GM13977 (cell line): ENCODE data around the gene SYT17.
A peak's percentile ranks its signal among the peaks of the same experiment; 100 is the strongest.

Source experiments
- DNase-seq: peaks from one replicate; pipeline ENCODE4 v3.0.0; 2012; ENCODE audit warnings: low spot score
- in situ Hi-C: fragments of 300-500 bp; cut with MboI; formaldehyde crosslinking; loops from one replicate; pipeline ENCODE4 v1.12.0; 2022; ENCODE audit warnings: low sequenced_read_pairs, low pct_unique_long_range_greater_than_20kb, mixed read lengths, inconsistent platforms; ENCODE audit not compliant: unreplicated experiment
- TF ChIP-seq, protein P1 (sequence below): IDR thresholded peaks from 2 replicates; pipeline ENCODE4 v1.5.1; 2012; ENCODE audit warnings: mild to moderate bottlenecking, control low read depth; ENCODE audit not compliant: insufficient read depth; ENCODE audit errors: extremely low read depth, missing control alignments

SYT17 gene

GRCh38 chr16:19163215-19163614, 4.8 kb upstream of the SYT17 start:
- TF ChIP-seq, protein P1, sequence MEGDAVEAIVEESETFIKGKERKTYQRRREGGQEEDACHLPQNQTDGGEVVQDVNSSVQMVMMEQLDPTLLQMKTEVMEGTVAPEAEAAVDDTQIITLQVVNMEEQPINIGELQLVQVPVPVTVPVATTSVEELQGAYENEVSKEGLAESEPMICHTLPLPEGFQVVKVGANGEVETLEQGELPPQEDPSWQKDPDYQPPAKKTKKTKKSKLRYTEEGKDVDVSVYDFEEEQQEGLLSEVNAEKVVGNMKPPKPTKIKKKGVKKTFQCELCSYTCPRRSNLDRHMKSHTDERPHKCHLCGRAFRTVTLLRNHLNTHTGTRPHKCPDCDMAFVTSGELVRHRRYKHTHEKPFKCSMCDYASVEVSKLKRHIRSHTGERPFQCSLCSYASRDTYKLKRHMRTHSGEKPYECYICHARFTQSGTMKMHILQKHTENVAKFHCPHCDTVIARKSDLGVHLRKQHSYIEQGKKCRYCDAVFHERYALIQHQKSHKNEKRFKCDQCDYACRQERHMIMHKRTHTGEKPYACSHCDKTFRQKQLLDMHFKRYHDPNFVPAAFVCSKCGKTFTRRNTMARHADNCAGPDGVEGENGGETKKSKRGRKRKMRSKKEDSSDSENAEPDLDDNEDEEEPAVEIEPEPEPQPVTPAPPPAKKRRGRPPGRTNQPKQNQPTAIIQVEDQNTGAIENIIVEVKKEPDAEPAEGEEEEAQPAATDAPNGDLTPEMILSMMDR = no peak
- DNase-seq = no peak
- in situ Hi-C loops = loop anchor here (10.0 kb wide), 1 partner anchor 78 kb away; no protein-coding TSS in a partner anchor

DNA sequence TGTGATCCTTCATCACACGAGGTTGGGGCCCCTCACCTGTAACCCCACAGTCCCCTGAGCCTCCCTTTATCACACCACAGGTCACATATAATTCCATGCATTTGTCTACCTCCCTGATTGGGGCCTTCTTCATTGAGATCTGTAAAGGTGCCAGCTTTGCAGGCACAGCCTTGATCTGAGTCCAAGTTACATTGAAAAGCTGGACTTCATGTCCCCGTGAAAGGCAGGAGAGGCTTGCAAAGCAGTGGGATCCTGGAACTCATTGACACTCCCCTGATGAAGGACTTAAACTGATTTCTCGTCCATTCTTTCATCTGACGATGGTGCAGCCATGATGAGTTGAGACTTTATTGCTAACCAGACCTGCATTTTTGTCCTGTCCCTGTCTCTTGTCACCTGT, 3.8 kb upstream of the SYT17 start:
- in situ Hi-C loops = loop anchor here (10.0 kb wide), 1 partner anchor 79 kb away; no protein-coding TSS in a partner anchor
- TF ChIP-seq, protein P1 = no peak
- no peak for DNase-seq

GRCh38 chr16:19165101-19165500, 2.9 kb upstream of the SYT17 start:
- TF ChIP-seq, protein P1 = no peak
- DNase-seq = no peak
- in situ Hi-C loops = loop anchor here (10.0 kb wide), 1 partner anchor 80 kb away; no protein-coding TSS in a partner anchor

- DNase-seq = no peak
- TF ChIP-seq, protein P1 = peak; percentile 24
- in situ Hi-C loops = loop anchor here (10.0 kb wide), 1 partner anchor 82 kb away; no protein-coding TSS in a partner anchor
Observed at GRCh38 chr16:19166500-19166899, 1.5 kb upstream of the SYT17 start.

GRCh38 chr16:19168371-19169081, 486 bp downstream of the SYT17 start:
- in situ Hi-C loops = loop anchor here (10.0 kb wide), 1 partner anchor 84 kb away; no protein-coding TSS in a partner anchor
- TF ChIP-seq, protein P1 = no peak
- peak; percentile 67 for DNase-seq

DNA sequence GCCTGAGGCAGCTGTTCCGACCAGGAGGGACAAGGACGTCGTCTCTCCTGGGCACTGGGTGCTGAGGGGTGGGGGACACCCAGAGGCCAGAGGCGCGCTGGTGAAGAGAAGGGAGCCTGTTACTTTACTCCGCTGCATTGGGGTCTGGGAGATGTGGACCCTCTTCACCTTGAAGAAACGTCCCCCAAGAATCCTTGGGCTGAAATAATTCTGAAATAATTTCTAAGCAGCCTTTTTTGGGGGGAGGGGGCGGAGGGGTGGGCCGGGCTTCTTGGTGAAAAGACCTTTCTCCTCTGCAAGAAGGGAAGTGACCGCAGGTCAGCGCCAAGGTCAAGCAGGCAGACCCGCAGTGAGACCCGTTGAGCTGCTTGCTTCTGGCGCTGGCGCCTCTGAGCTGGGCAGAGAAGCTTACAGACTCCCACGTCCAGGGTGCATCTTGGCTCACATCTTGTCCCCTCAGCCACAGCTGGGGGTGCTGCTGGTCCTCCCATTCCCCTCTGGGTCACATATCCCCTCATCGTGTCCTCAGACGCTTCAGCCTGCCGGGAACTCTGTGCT, 1.1 kb downstream of the SYT17 start:
- in situ Hi-C loops = loop anchor here (10.0 kb wide), 1 partner anchor 84 kb away; no protein-coding TSS in a partner anchor
- DNase-seq = no peak

More for the DNA sequence above, 1.1 kb downstream of the SYT17 start:
- TF ChIP-seq, protein P1 = no peak
